Measurements from ENCODE around the gene CCR7. TPM values are rescaled to one million over a fixed set of nuclear protein-coding genes. Genes with fewer than 3 reads are reported as not detected.

The CCR7 gene
- total and polyA plus RNA-seq, 2 of the 8 experiments (the other 6 are each of a cell fraction or from before 2014, with no cell fraction given), result 0.12 to 0.17 TPM

DNA sequence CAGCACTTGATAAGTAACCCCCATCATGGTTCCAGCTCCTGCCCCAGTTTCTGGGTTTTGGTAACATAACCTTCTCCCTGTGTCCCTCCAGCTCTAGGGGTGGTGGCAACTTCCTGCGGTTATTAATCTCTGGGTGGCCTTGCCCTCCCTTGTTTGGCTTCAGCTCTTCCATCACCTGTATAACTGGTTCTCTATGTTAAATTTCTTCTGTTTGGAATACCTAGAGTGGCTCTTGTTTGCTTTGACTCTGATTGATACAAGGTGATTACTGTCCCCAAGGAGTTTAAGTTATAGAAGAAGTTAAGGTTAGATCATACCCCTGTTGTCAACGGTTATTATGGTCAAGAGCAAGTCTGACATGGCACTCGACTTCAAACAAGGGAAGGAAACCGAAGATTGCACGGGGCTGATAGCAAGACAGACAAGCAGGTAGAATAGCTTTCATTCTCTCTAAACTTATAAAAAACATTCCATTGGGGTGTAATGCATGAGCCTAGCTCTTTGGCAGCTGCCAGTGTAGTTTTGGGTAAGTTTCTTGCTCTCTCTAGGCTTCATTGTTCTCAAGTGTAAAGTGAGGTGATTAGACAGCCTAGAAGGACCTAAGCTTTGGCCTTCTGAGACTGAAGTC lies 11.0 kb upstream of the CCR7 start (continued):
- TF ChIP-seq, protein P1, sequence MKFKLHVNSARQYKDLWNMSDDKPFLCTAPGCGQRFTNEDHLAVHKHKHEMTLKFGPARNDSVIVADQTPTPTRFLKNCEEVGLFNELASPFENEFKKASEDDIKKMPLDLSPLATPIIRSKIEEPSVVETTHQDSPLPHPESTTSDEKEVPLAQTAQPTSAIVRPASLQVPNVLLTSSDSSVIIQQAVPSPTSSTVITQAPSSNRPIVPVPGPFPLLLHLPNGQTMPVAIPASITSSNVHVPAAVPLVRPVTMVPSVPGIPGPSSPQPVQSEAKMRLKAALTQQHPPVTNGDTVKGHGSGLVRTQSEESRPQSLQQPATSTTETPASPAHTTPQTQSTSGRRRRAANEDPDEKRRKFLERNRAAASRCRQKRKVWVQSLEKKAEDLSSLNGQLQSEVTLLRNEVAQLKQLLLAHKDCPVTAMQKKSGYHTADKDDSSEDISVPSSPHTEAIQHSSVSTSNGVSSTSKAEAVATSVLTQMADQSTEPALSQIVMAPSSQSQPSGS (IDR thresholded peaks at IDR 0.05; ENCODE audit: low read length), result no peak
- TF ChIP-seq KDM5A (IDR thresholded peaks at IDR 0.05; ENCODE audit: low read length) (no peak), EGR1 (IDR thresholded peaks at IDR 0.05; ENCODE audit: borderline replicate concordance, low read depth, low read length) (no peak), CEBPB (IDR thresholded peaks at IDR 0.05; ENCODE audit: low read depth, low read length) (no peak), RBBP5 (IDR thresholded peaks at IDR 0.05; ENCODE audit: borderline replicate concordance, low read depth, low read length) (no peak), BRCA1 (IDR thresholded peaks at IDR 0.05; ENCODE audit: low read depth, low read length) (no peak), SIX5 (IDR thresholded peaks at IDR 0.05; ENCODE audit: low read depth, low read length) (no peak), SP1 (IDR thresholded peaks at IDR 0.05; ENCODE audit: low read depth, low read length) (no peak), EP300 (IDR thresholded peaks at IDR 0.05; ENCODE audit: borderline replicate concordance in 1 of 2, low read depth in 2 of 2, low read length in 2 of 2) (no peak), MAFK (IDR thresholded peaks at IDR 0.05; ENCODE audit: low read depth, low read length) (no peak)
